RWPE2 (cell line): ENCODE measurements around the gene CRYBA1.
A peak's percentile ranks its signal among the peaks of the same experiment; 100 is the strongest.
"Not testable (repeated sequence)": the region's sequence is repeated elsewhere in the genome, so short reads cannot be mapped to it uniquely, and the experiment has no call there.

Experiments
- ATAC-seq: fragments of 200-7000 bp; cut with Tn5 transposase; 3 replicates; pipeline ENCODE4 v1.9.1; 2021; ENCODE audit warnings: low read depth
- DNase-seq: peaks from one replicate; pipeline ENCODE4 v3.0.0-alpha.2; 2020; ENCODE audit warnings: low spot score
- H3K27ac ChIP-seq: fragments of 450-650 bp; 2 replicates; pipeline ENCODE4 v1.5.1; 2017; ENCODE audit warnings: mild to moderate bottlenecking; ENCODE audit not compliant: poor library complexity, severe bottlenecking
- H3K27me3 ChIP-seq: fragments of 250-450 bp; sonication (Bioruptor Pico); 2 replicates; pipeline ENCODE4 v1.5.1; 2021; ENCODE audit warnings: mild to moderate bottlenecking, moderate library complexity; ENCODE audit not compliant: insufficient read depth, poor library complexity, severe bottlenecking
- H3K36me3 ChIP-seq: fragments of 250-450 bp; sonication (Bioruptor Pico); 2 replicates; pipeline ENCODE4 v1.5.1; 2020; ENCODE audit warnings: low read depth, mild to moderate bottlenecking, moderate library complexity
- H3K4me1 ChIP-seq: fragments of 250-450 bp; sonication (Bioruptor Pico); 2 replicates; pipeline ENCODE4 v1.5.1; 2021; ENCODE audit warnings: mild to moderate bottlenecking, moderate library complexity; ENCODE audit not compliant: insufficient read depth, poor library complexity, severe bottlenecking
- H3K4me3 ChIP-seq: fragments of 250-450 bp; sonication (Bioruptor Pico); 2 replicates; pipeline ENCODE4 v1.5.1; 2021; ENCODE audit warnings: mild to moderate bottlenecking, moderate library complexity; ENCODE audit not compliant: severe bottlenecking
- H3K9me3 ChIP-seq: fragments of 250-450 bp; sonication (Bioruptor Pico); 2 replicates; pipeline ENCODE4 v1.5.1; 2021; ENCODE audit warnings: mild to moderate bottlenecking, moderate library complexity; ENCODE audit not compliant: severe bottlenecking
- CTCF ChIP-seq: fragments of 450-650 bp; IDR thresholded peaks from one replicate; pipeline ENCODE4 v1.5.1; 2017; ENCODE audit warnings: mild to moderate bottlenecking, moderate library complexity; ENCODE audit not compliant: poor library complexity, severe bottlenecking

The CRYBA1 gene

DNA sequence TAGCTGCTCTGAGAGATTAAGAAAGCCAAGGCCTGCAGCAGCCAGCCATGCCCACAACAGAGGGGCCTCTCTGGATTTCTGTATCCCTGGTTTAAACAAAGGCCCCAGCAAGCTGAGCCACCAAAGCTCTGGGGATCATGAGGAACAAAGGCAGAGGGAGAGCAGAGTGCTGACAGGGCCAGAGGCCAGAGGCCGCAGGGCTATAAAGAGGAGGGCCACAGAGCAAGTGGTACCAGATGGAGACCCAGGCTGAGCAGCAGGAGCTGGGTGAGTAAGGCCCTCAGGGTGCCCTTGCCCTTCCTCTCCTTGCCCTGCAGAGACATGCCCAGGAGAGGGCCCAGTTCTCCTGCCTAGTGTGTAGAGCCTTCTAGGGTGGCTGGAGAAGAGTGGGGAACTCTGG lies at the start of gene CRYBA1:
CRYBA1 (plus strand) TSS at position 232 of the 400 bp plus-strand sequence; CDS start at position 237, 5 bp downstream.
- ATAC-seq: peak; percentile 46; the same call in 2 of the 3 replicates
- Histone ChIP-seq H3K4me1 (peaks cover under 1% of the 10 kb centered on the region), H3K36me3 (no peaks in the 10 kb centered on the region), H3K4me3 (no peak within 1 kb of the TSS), H3K27me3 (no peaks in the 10 kb centered on the region), H3K9me3 (no peaks in the 10 kb centered on the region), H3K27ac (no peak within 1 kb of the TSS)
- no peak for DNase-seq
- no peak for TF ChIP-seq CTCF

DNA sequence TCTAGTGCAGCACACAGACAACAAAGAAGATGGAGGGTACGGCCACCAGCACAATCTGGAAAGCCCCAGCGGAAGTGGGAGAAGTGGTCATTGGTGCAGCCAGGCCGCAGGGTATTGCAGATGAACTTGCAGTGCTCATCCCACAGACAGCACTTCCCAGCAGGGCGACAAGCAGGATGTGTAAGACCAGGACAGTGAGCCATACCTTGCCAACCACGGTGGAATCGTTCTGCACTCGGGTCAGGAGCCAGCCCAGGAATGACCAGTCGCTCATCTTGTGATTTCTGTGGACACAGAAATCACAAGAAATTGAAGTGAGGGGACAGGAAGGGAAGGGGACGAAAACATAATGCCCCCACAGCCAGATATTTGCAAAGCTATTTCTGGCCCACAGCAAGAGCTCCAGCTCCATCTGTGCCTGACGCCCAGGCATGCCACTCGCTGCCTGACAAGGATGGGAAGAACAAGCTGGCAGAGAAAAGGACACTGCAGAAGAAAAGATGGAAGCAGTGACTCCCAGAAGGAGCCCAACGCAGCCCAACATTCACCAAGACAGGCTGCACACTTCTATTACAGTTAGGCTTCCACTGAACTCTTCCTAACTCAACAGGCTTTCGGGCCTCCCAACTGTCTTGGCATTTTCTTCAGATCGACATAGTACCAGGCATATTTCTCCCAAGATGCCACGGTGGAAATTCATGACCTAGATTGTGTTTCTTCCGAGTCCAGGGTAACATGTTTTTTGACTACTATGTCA lies 49.0 kb upstream of the CRYBA1 start:
- no peaks in the 10 kb centered on the region for H3K36me3 ChIP-seq
- DNase-seq (no peak), ATAC-seq (no peak)
- H3K4me3 ChIP-seq: no peak overlapping the region
- H3K4me1 ChIP-seq: peaks cover 7% of the 10 kb centered on the region
- H3K9me3 ChIP-seq: no peaks in the 10 kb centered on the region
- no peak for TF ChIP-seq CTCF
- H3K27ac ChIP-seq: no peak overlapping the region
- H3K27me3 ChIP-seq: no peaks in the 10 kb centered on the region

- not testable (repeated sequence) for H3K4me1 ChIP-seq, H3K36me3 ChIP-seq, H3K27me3 ChIP-seq, ATAC-seq, DNase-seq, H3K9me3 ChIP-seq, H3K27ac ChIP-seq, H3K4me3 ChIP-seq
Measured at GRCh38 chr17:29204068-29204804, 42.4 kb upstream of the CRYBA1 start.

- Histone ChIP-seq H3K9me3 (no peaks in the 10 kb centered on the region), H3K27ac (no peak overlapping the region), H3K4me1 (no peaks in the 10 kb centered on the region), H3K36me3 (no peaks in the 10 kb centered on the region), H3K27me3 (no peaks in the 10 kb centered on the region), H3K4me3 (no peak overlapping the region)
- no peak for DNase-seq
- no peak for TF ChIP-seq CTCF
- no peak for ATAC-seq
Measured at GRCh38 chr17:29205047-29205446, 41.6 kb upstream of the CRYBA1 start.

DNA sequence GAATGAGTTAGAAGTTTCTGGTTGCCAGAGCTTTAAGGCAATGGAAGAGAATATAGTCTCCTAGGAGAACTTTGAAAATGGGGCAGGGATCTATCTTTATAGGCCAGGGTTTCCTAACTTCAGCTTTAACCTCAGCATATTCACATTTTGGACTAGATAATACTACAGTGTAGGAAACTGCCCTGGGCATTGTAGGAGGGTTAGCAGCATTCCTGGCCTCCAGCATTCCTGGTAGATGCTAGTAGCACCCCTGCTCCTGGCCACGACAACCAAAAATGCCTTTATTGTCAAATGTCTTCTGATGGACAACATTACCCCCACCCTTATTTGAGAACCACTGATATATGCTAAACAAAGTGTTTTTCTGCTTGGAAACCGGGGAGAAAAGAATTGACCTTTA lies 38.7 kb upstream of the CRYBA1 start:
- no peak overlapping the region for H3K4me3 ChIP-seq
- DNase-seq: no peak
- no peaks in the 10 kb centered on the region for H3K4me1 ChIP-seq
- no peaks in the 10 kb centered on the region for H3K36me3 ChIP-seq
- H3K27ac ChIP-seq: no peak overlapping the region
- H3K9me3 ChIP-seq: no peaks in the 10 kb centered on the region
- H3K27me3 ChIP-seq: no peaks in the 10 kb centered on the region
- no peak for ATAC-seq
- no peak for TF ChIP-seq CTCF
